ENCODE measurements around the gene TMEM108. TPM values are rescaled to one million over a fixed set of nuclear protein-coding genes. Genes with fewer than 3 reads are reported as not detected.

TMEM108 gene
- polyA plus RNA-seq, 1 of the 3 experiments (the other 2 are of a cell fraction) = 8.6 TPM

DNA sequence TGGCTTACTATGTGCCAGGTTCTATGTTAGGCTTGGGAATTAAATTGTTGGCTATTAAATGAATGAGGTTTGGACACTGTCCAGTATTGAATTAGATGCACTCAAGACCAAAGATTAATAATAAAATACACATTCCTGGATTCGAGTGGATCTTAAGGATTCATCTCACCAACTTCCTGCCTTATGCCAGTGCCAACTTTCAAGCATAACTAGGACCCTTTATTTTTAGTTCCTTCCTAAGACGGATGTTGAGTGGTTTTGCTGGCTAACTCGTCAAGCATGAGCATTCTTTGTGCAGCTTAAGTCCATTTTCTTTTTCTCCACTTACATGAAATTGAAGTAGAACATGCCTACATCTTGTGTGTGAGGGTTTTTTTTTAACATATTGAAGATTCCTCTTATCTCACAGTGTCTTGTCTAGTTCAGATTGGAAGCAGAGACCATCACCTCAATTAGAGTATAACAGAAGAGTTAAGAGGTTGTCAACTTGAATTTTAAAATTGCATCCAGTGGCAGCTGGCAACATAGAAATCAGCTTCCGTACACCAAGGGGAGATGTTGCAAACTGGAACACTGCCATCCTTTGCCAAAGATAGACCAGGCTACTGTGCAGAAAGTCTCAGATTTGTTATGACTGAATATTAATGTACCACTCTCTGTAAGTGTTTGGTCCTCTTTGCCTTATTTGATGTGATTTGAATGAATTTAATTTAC is 255.4 kb downstream of the TMEM108 start (continued):
- TF ChIP-seq TAF1 (IDR thresholded peaks at IDR 0.05; ENCODE audit: borderline replicate concordance, low read depth, low read length) = no peak
- no peak for TF ChIP-seq ELF1 (IDR thresholded peaks at IDR 0.05)
- no peak for TF ChIP-seq EZH2phosphoT487 (IDR thresholded peaks at IDR 0.05; ENCODE audit: borderline replicate concordance, low read depth)
- no peak for TF ChIP-seq RCOR1 (IDR thresholded peaks at IDR 0.05; ENCODE audit: low read length)
- TF ChIP-seq YY1 (IDR thresholded peaks at IDR 0.05; ENCODE audit: low read depth) = no peak
- TF ChIP-seq JUND (IDR thresholded peaks at IDR 0.05) = peak; percentile 24; the same call in 1 of the 2 replicates
- TF ChIP-seq NRF1 (IDR thresholded peaks at IDR 0.05; ENCODE audit: low read depth, low read length) = no peak
- TF ChIP-seq GATA2 (CRISPR knock-in tag; IDR thresholded peaks at IDR 0.05) = peak; percentile 48
- TF ChIP-seq SIN3A (IDR thresholded peaks at IDR 0.05; ENCODE audit: borderline replicate concordance, low read depth, low read length) = no peak
- peak; percentile 81; the same call in 1 of the 2 replicates for TF ChIP-seq TEAD4 (IDR thresholded peaks at IDR 0.05; ENCODE audit: borderline replicate concordance, insufficient read depth)
- TF ChIP-seq, protein P1, sequence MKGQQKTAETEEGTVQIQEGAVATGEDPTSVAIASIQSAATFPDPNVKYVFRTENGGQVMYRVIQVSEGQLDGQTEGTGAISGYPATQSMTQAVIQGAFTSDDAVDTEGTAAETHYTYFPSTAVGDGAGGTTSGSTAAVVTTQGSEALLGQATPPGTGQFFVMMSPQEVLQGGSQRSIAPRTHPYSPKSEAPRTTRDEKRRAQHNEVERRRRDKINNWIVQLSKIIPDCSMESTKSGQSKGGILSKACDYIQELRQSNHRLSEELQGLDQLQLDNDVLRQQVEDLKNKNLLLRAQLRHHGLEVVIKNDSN (IDR thresholded peaks at IDR 0.05; ENCODE audit: borderline replicate concordance, low read depth) = no peak
- TF ChIP-seq GABPA (IDR thresholded peaks at IDR 0.05; ENCODE audit: low read depth) = no peak

DNA sequence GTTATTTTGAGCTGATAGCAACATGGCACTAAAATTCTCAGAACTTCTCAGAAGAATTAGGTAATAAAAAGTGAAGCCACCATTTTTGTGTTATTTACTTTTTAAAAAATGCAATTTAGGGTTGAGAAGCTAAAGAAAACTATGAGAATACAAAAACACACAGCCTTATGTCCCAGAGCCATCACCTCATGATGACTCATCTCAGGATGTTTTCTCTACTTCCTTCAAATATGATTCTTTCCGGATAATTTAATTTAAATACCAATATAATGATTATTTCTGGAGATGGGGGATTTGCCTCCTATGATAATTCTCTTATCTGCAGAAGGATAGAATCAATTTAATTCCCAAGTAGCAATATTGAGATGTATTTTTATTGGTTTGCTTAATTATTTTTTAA is 256.1 kb downstream of the TMEM108 start:
- Histone ChIP-seq H2AFZ (ENCODE audit: low read depth) (no peak overlapping the region), H3K9ac (peak overlapping the region; percentile 49; the same call in 1 of the 2 replicates), H3K36me3 (replicated peaks in 1 of 2; ENCODE audit: control insufficient read depth in 1 of 2, insufficient read depth in 2 of 2, low read length in 1 of 2) (no peaks in the 10 kb centered on the region), H4K20me1 (ENCODE audit: insufficient read depth) (no peaks in the 10 kb centered on the region), H3K9me3 (no peaks in the 10 kb centered on the region), H3K4me3 (ENCODE audit: low read depth in 2 of 2, low read length in 1 of 2) (no peak overlapping the region), H3K79me2 (ENCODE audit: insufficient read depth) (no peaks in the 10 kb centered on the region), H3K9me2 (no peaks in the 10 kb centered on the region), H3K27me3 (ENCODE audit: insufficient read depth) (no peaks in the 10 kb centered on the region), H3K4me1 (ENCODE audit: control insufficient read depth in 1 of 2, insufficient read depth in 2 of 2, low read depth in 1 of 2, low read length in 1 of 2) (peaks cover 43 to 56% of the 10 kb centered on the region in 2 experiments), H3F3A (replicated peaks; ENCODE audit: insufficient read depth) (peaks cover 24% of the 10 kb centered on the region), H3K27ac (ENCODE audit: low read depth in 2 of 2, low read length in 1 of 2) (peak overlapping the region; percentile 87 to 94), H3K4me2 (peak overlapping the region; percentile 63)
- no peak for TF ChIP-seq ELF1 (IDR thresholded peaks at IDR 0.05)
- TF ChIP-seq FOXM1 (IDR thresholded peaks at IDR 0.05; ENCODE audit: low read depth) = no peak
- TF ChIP-seq NFIC (IDR thresholded peaks at IDR 0.05; ENCODE audit: borderline replicate concordance) = peak; percentile 31; the same call in 1 of the 2 replicates
- TF ChIP-seq, protein P1 (IDR thresholded peaks at IDR 0.05; ENCODE audit: borderline replicate concordance, low read depth) = no peak
- peak; percentile 54; the same call in 1 of the 2 replicates for TF ChIP-seq FOSL2 (IDR thresholded peaks at IDR 0.05; ENCODE audit: borderline replicate concordance, low read depth)
- TF ChIP-seq TCF12 (IDR thresholded peaks at IDR 0.05) = 0 out of 2 replicates have a peak, but pooled peaks have one; percentile 29
- TF ChIP-seq JUND (IDR thresholded peaks at IDR 0.05) = peak; percentile 65
- TF ChIP-seq, protein P2, sequence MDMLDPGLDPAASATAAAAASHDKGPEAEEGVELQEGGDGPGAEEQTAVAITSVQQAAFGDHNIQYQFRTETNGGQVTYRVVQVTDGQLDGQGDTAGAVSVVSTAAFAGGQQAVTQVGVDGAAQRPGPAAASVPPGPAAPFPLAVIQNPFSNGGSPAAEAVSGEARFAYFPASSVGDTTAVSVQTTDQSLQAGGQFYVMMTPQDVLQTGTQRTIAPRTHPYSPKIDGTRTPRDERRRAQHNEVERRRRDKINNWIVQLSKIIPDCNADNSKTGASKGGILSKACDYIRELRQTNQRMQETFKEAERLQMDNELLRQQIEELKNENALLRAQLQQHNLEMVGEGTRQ (IDR thresholded peaks at IDR 0.05; ENCODE audit: borderline replicate concordance, low read depth, low read length) = no peak
- TF ChIP-seq EP300 (IDR thresholded peaks at IDR 0.05; ENCODE audit: borderline replicate concordance in 1 of 2, low read depth in 1 of 2, low read length in 1 of 2) = peak in 1 of 2 experiments; percentile 59; a peak in 1 of 4 replicates
- TF ChIP-seq TAF1 (IDR thresholded peaks at IDR 0.05; ENCODE audit: borderline replicate concordance, low read depth, low read length) = no peak
- TF ChIP-seq, protein P3, sequence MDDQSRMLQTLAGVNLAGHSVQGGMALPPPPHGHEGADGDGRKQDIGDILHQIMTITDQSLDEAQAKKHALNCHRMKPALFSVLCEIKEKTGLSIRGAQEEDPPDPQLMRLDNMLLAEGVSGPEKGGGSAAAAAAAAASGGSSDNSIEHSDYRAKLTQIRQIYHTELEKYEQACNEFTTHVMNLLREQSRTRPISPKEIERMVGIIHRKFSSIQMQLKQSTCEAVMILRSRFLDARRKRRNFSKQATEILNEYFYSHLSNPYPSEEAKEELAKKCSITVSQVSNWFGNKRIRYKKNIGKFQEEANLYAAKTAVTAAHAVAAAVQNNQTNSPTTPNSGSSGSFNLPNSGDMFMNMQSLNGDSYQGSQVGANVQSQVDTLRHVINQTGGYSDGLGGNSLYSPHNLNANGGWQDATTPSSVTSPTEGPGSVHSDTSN (IDR thresholded peaks at IDR 0.05) = 0 out of 2 replicates have a peak, but pooled peaks have one; percentile 20
- no peak for TF ChIP-seq RFX5 (IDR thresholded peaks at IDR 0.05; ENCODE audit: low read length)
- ChIA-PET CTCF (interaction anchor here (0.6 to 1.6 kb wide), 3 partner anchors 14 to 253 kb away, joined by 3 to 9 read pairs (median 3); no protein-coding TSS in a partner anchor), POLR2A (no interaction called here)
- 3% methylated on average over 1 of the region's 1 CpG for WGBS (ENCODE audit: low lambda C conversion rate)
- no peak for DNase-seq

Measured in SK-N-SH (cell line).